WTC11 (cell line): ENCODE data around the gene NEURL1B.

ENCODE experiments used
- CREB1 ChIP-seq: sonication (generic); formaldehyde crosslinking; IDR thresholded peaks from 2 replicates; pipeline ENCODE4 v1.8.0; 2023; ENCODE audit warnings: mild to moderate bottlenecking, missing genetic modification reagents
- CTCF ChIP-seq: fragments of 200-600 bp; IDR thresholded peaks from 2 replicates; pipeline ENCODE4 v1.8.0; 2022; ENCODE audit warnings: antibody characterized with exemption
- ZNF232 ChIP-seq: sonication (generic); formaldehyde crosslinking; IDR thresholded peaks from 2 replicates; pipeline ENCODE4 v1.8.0; 2022; ENCODE audit warnings: mild to moderate bottlenecking, missing genetic modification reagents

- no peak for TF ChIP-seq CREB1 (CRISPR knock-in tag)
- no peak for TF ChIP-seq CTCF
- no peak for TF ChIP-seq ZNF232 (CRISPR knock-in tag)
These were observed 4.6 kb upstream of the NEURL1B start for GRCh38 chr5:172636279-172637050.
